Stimulated activated CD8-positive, alpha-beta memory T cell treated with anti-CD3 and anti-CD28 coated beads, Interleukin-12 subunit alpha, Interleukin-12 subunit beta, amount 100 ng/mL, for 24 hours (primary cell): ENCODE data around the gene APOBEC4.
"Not testable (repeated sequence)": the region's sequence is repeated elsewhere in the genome, so short reads cannot be mapped to it uniquely, and the experiment has no call there.

Experiments
- DNase-seq: peaks from one replicate; pipeline ENCODE4 v3.0.0-alpha.2; 2020; ENCODE audit errors: extremely low read depth

The APOBEC4 gene

GRCh38 chr1:183634429-183635065 lies 18.6 kb downstream of the APOBEC4 start:
- no peak for DNase-seq

GRCh38 chr1:183633676-183634343 lies 19.3 kb downstream of the APOBEC4 start:
- DNase-seq: no peak

- no peak for DNase-seq
Measured at GRCh38 chr1:183632964-183633363, 20.2 kb downstream of the APOBEC4 start.

- DNase-seq: no peak
Measured at GRCh38 chr1:183632114-183632513, 21.0 kb downstream of the APOBEC4 start.

GRCh38 chr1:183630748-183631147 lies 22.4 kb downstream of the APOBEC4 start:
- DNase-seq: no peak

GRCh38 chr1:183628537-183628936 lies 24.6 kb downstream of the APOBEC4 start:
- DNase-seq: no peak

GRCh38 chr1:183626236-183626635 lies 26.9 kb downstream of the APOBEC4 start:
- not testable (repeated sequence) for DNase-seq

GRCh38 chr1:183622884-183623785 lies 30.0 kb downstream of the APOBEC4 start:
- no peak for DNase-seq

- no peak for DNase-seq
Measured at GRCh38 chr1:183622013-183622412, 31.1 kb downstream of the APOBEC4 start.

GRCh38 chr1:183620311-183620710 lies 32.8 kb downstream of the APOBEC4 start:
- no peak for DNase-seq

- DNase-seq: no peak
Measured at GRCh38 chr1:183619781-183620180, 33.3 kb downstream of the APOBEC4 start.

- not testable (repeated sequence) for DNase-seq
Measured at GRCh38 chr1:183618202-183618601, 34.9 kb downstream of the APOBEC4 start.

GRCh38 chr1:183612975-183613374 lies 40.1 kb downstream of the APOBEC4 start:
- not testable (repeated sequence) for DNase-seq

- DNase-seq: no peak
Measured at GRCh38 chr1:183612407-183612806, 40.7 kb downstream of the APOBEC4 start.

- DNase-seq: no peak
Measured at GRCh38 chr1:183611021-183611420, 42.1 kb downstream of the APOBEC4 start.

GRCh38 chr1:183609759-183610452 lies 43.2 kb downstream of the APOBEC4 start:
- no peak for DNase-seq

- DNase-seq: no peak
Measured at GRCh38 chr1:183609313-183609712, 43.8 kb downstream of the APOBEC4 start.

GRCh38 chr1:183607322-183607980 lies 45.7 kb downstream of the APOBEC4 start:
- no peak for DNase-seq

- DNase-seq: no peak
Measured at GRCh38 chr1:183605904-183606303, 47.2 kb downstream of the APOBEC4 start.

- DNase-seq: no peak
Measured at GRCh38 chr1:183604815-183605214, 48.3 kb downstream of the APOBEC4 start.

GRCh38 chr1:183604038-183604808 lies 48.9 kb downstream of the APOBEC4 start:
- no peak for DNase-seq
